H9 (cell line): ENCODE results near the gene MSI2. TPM values are rescaled to one million over a fixed set of nuclear protein-coding genes. Genes with fewer than 3 reads are reported as not detected.

Experiments used
- DNase-seq: peaks from one replicate; pipeline ENCODE4 v3.0.0-alpha.2; 2017
- H2AFZ ChIP-seq: one replicate; pipeline ENCODE4 v1.6.1; 2013; ENCODE audit warnings: mild to moderate bottlenecking, low read length, control low read depth, moderate library complexity
- H2AK5ac ChIP-seq: 2 replicates; pipeline ENCODE4 v1.6.1; 2013; ENCODE audit warnings: low read length, control low read depth, mixed read lengths; ENCODE audit not compliant: insufficient read length
- H2BK120ac ChIP-seq: one replicate; pipeline ENCODE4 v1.6.1; 2013; ENCODE audit warnings: low read depth, mild to moderate bottlenecking, low read length, control low read depth, inconsistent platforms; ENCODE audit not compliant: poor library complexity, severe bottlenecking
- H2BK12ac ChIP-seq: 2 replicates; pipeline ENCODE4 v1.6.1; 2013; ENCODE audit warnings: low read length, control low read depth, mixed read lengths, low read depth; ENCODE audit not compliant: insufficient read length
- H2BK15ac ChIP-seq: 2 replicates; pipeline ENCODE4 v1.6.1; 2013; ENCODE audit warnings: low read depth, low read length, control low read depth
- H2BK20ac ChIP-seq: one replicate; pipeline ENCODE4 v1.6.1; 2013; ENCODE audit warnings: low read depth, mild to moderate bottlenecking, low read length, control low read depth, inconsistent platforms; ENCODE audit not compliant: poor library complexity, severe bottlenecking
- H2BK5ac ChIP-seq: 2 replicates; pipeline ENCODE4 v1.6.1; 2013; ENCODE audit warnings: low read length, control low read depth, mixed read lengths; ENCODE audit not compliant: insufficient read length
- H3K14ac ChIP-seq: 2 replicates; pipeline ENCODE4 v1.6.1; 2013; ENCODE audit warnings: low read length, control low read depth; ENCODE audit not compliant: insufficient read depth
- H3K18ac ChIP-seq: 2 replicates; pipeline ENCODE4 v1.6.1; 2013; ENCODE audit warnings: low read depth, mild to moderate bottlenecking, mixed read lengths, low read length, control low read depth; ENCODE audit not compliant: insufficient read length
- H3K23ac ChIP-seq: 2 replicates; pipeline ENCODE4 v1.6.1; 2013; ENCODE audit warnings: low read length, control low read depth, mixed read lengths, low read depth; ENCODE audit not compliant: insufficient read length
- H3K23me2 ChIP-seq: 2 replicates; pipeline ENCODE4 v1.6.1; 2013; ENCODE audit warnings: low read depth, mild to moderate bottlenecking, mixed read lengths, low read length, control low read depth; ENCODE audit not compliant: insufficient read length, poor library complexity, severe bottlenecking
- H3K27ac ChIP-seq: 2 replicates; pipeline ENCODE4 v1.5.1; 2013; ENCODE audit warnings: low read length, control low read depth, mixed read lengths, low read depth; ENCODE audit not compliant: insufficient read length
- H3K27me3 ChIP-seq: 2 replicates; pipeline ENCODE4 v1.6.1; 2013; ENCODE audit warnings: low read length, control low read depth, inconsistent platforms; ENCODE audit not compliant: insufficient read depth
- H3K4ac ChIP-seq: 2 replicates; pipeline ENCODE4 v1.6.1; 2013; ENCODE audit warnings: low read depth, mild to moderate bottlenecking, control low read depth, inconsistent platforms, low read length, moderate library complexity
- H3K4me1 ChIP-seq: 2 replicates; pipeline ENCODE4 v1.6.1; 2013; ENCODE audit warnings: low read length, control low read depth, inconsistent platforms; ENCODE audit not compliant: insufficient read depth
- H3K4me2 ChIP-seq: 2 replicates; pipeline ENCODE4 v1.6.1; 2013; ENCODE audit warnings: low read length, control low read depth, mixed read lengths; ENCODE audit not compliant: insufficient read length, insufficient read depth
- H3K56ac ChIP-seq: 2 replicates; pipeline ENCODE4 v1.6.1; 2013; ENCODE audit warnings: low read depth, mild to moderate bottlenecking, mixed read lengths, low read length, control low read depth; ENCODE audit not compliant: insufficient read length
- H3K79me1 ChIP-seq: 2 replicates; pipeline ENCODE4 v1.6.1; 2013; ENCODE audit warnings: low read depth, mild to moderate bottlenecking, moderate library complexity, low read length, control low read depth, inconsistent platforms; ENCODE audit not compliant: insufficient read depth, poor library complexity, severe bottlenecking
- H3K79me2 ChIP-seq: 2 replicates; pipeline ENCODE4 v1.6.1; 2013; ENCODE audit warnings: low read length, control low read depth, inconsistent platforms; ENCODE audit not compliant: insufficient read depth
- H3K9ac ChIP-seq: 2 replicates; pipeline ENCODE4 v1.6.1; 2013; ENCODE audit warnings: low read length, control low read depth, mixed read lengths; ENCODE audit not compliant: insufficient read length; ENCODE audit errors: extremely low read depth
- H3K9me3 ChIP-seq: one replicate; pipeline ENCODE4 v1.6.1; 2013; ENCODE audit warnings: low read depth, low read length, inconsistent platforms; ENCODE audit not compliant: control insufficient read depth
- H3T11ph ChIP-seq: one replicate; pipeline ENCODE4 v1.6.1; 2013; ENCODE audit warnings: mild to moderate bottlenecking, low read length, control low read depth, inconsistent platforms
- H4K20me1 ChIP-seq: one replicate; pipeline ENCODE4 v1.6.1; 2013; ENCODE audit not compliant: control insufficient read depth, insufficient read length, insufficient read depth
- H4K5ac ChIP-seq: 2 replicates; pipeline ENCODE4 v1.6.1; 2013; ENCODE audit warnings: low read depth, mild to moderate bottlenecking, mixed read lengths, low read length, control low read depth; ENCODE audit not compliant: insufficient read length
- H4K8ac ChIP-seq: replicated peaks from 2 replicates; pipeline ENCODE4 v1.6.1; 2013; ENCODE audit warnings: low read length, control low read depth, mixed read lengths, low read depth; ENCODE audit not compliant: insufficient read length
- H4K91ac ChIP-seq: 2 replicates; pipeline ENCODE4 v1.6.1; 2013; ENCODE audit warnings: low read depth, mild to moderate bottlenecking, moderate library complexity, mixed read lengths, low read length, control low read depth; ENCODE audit not compliant: insufficient read length
- H3K27ac Mint-ChIP-seq, 3 experiments: 2 replicates in 2 of 3; 3 replicates in 1 of 3; pipeline ENCODE4 v1.8.0; 2020 to 2021; ENCODE audit warnings: mixed read lengths in 3 of 3, mild to moderate bottlenecking in 1 of 3, moderate library complexity in 1 of 3
- H3K27me3 Mint-ChIP-seq: 2 replicates; pipeline ENCODE4 v1.8.0; 2021; ENCODE audit warnings: low read depth, mild to moderate bottlenecking, moderate library complexity, mixed read lengths
- H3K36me3 Mint-ChIP-seq, 3 experiments: 2 replicates in 2 of 3; 3 replicates in 1 of 3; pipeline ENCODE4 v1.8.0; 2020 to 2021; ENCODE audit warnings: low read depth in 3 of 3, mixed read lengths in 3 of 3; ENCODE audit not compliant: insufficient read depth in 1 of 3
- H3K4me1 Mint-ChIP-seq, 2 experiments: 2 replicates each; pipeline ENCODE4 v1.8.0; 2020; ENCODE audit warnings: mixed read lengths in 2 of 2
- H3K4me3 Mint-ChIP-seq, 2 experiments: 2 replicates in 1 of 2; 3 replicates in 1 of 2; pipeline ENCODE4 v1.8.0; 2020 to 2021; ENCODE audit warnings: mild to moderate bottlenecking in 2 of 2, mixed read lengths in 2 of 2, moderate library complexity in 1 of 2
- H3K9me3 Mint-ChIP-seq, 2 experiments: 2 replicates in 1 of 2; 3 replicates in 1 of 2; pipeline ENCODE4 v1.8.0; 2020; ENCODE audit warnings: mild to moderate bottlenecking in 2 of 2, mixed read lengths in 2 of 2, moderate library complexity in 1 of 2
- CTCF ChIP-seq: fragments of 200-600 bp; sonication (generic); conservative IDR thresholded peaks from 3 replicates; pipeline ENCODE4 v1.8.0; 2021; ENCODE audit warnings: antibody characterized with exemption, mild to moderate bottlenecking
- WGBS: extraction: QIAGEN DNeasy Blood & Tissue Kit; methylation state at CpG from one replicate; pipeline ENCODE4 v1.1.7; 2013; ENCODE audit warnings: missing lambda C conversion rate, low lambda C conversion rate, mixed read lengths; ENCODE audit not compliant: insufficient read length; ENCODE audit errors: extremely low coverage; 5-methylcytosine and 5-hydroxymethylcytosine counted together
- total RNA-seq: library from RNA; stranded (reverse); gene quantifications from 2 replicates; pipeline ENCODE4 v1.2.1, GENCODE V29; 2021

Gene MSI2
- total RNA-seq, 1 experiment from 2014 or later = 98.5 TPM

- H4K5ac ChIP-seq = no peak overlapping the region
Measured at GRCh38 chr17:57416369-57416768, 160.0 kb downstream of the MSI2 start.

More at GRCh38 chr17:57416369-57416768, 160.0 kb downstream of the MSI2 start:
- no peak overlapping the region for H2BK5ac ChIP-seq
- no peaks in the 10 kb centered on the region for H4K20me1 ChIP-seq
- no peak for DNase-seq
- H2AK5ac ChIP-seq = no peak overlapping the region
- no peak overlapping the region for H2BK120ac ChIP-seq
- no peaks in the 10 kb centered on the region for H3K79me1 ChIP-seq
- H3K4me1 Mint-ChIP-seq = peaks cover 12 to 36% of the 10 kb centered on the region in 2 experiments
- H2AFZ ChIP-seq = no peak overlapping the region
- no peak overlapping the region for H3K9ac ChIP-seq
- H3K18ac ChIP-seq = no peak overlapping the region
- no peak overlapping the region for H2BK12ac ChIP-seq
- no peaks in the 10 kb centered on the region for H3K23me2 ChIP-seq
- H3K27me3 ChIP-seq = no peaks in the 10 kb centered on the region
- no peak overlapping the region for H3K4ac ChIP-seq
- H2BK20ac ChIP-seq = no peak overlapping the region
- no peak for TF ChIP-seq CTCF
- H3K23ac ChIP-seq = no peak overlapping the region
- H3T11ph ChIP-seq = no peak overlapping the region
- no peaks in the 10 kb centered on the region for H3K27me3 Mint-ChIP-seq
- no peaks in the 10 kb centered on the region for H3K79me2 ChIP-seq
- H3K9me3 Mint-ChIP-seq = no peaks in the 10 kb centered on the region
- H3K14ac ChIP-seq = no peak overlapping the region; the same call in 1 of the 2 replicates
- no peak overlapping the region for H3K27ac ChIP-seq
- H3K27ac Mint-ChIP-seq = peak overlapping the region in 2 of 3 experiments; percentile 67 to 83; a peak in 2 of 7 replicates
- H3K4me2 ChIP-seq = no peak overlapping the region
- no peaks in the 10 kb centered on the region for H3K4me1 ChIP-seq
- no peak overlapping the region for H4K8ac ChIP-seq
- no peak overlapping the region for H3K4me3 Mint-ChIP-seq
- no peaks in the 10 kb centered on the region for H3K9me3 ChIP-seq
- no CpG with 5 or more reads among the region's 7 CpGs for WGBS
- H3K56ac ChIP-seq = no peak overlapping the region
- no peak overlapping the region for H4K91ac ChIP-seq
- no peak overlapping the region for H2BK15ac ChIP-seq
- H3K36me3 Mint-ChIP-seq = peaks cover 0 to 8% (median 0%) of the 10 kb centered on the region in 3 experiments; a peak in 1 of 7 replicates
